Effector memory CD4-positive, alpha-beta T cell (primary cell): ENCODE measurements around the gene ZNF747.
A peak's percentile ranks its signal among the peaks of the same experiment; 100 is the strongest.

Experiments
- DNase-seq, 3 donors: peaks; one replicate each; pipeline ENCODE4 v3.0.0-alpha.2; 2020
- H3K27ac ChIP-seq: 2 replicates; pipeline ENCODE4 v1.7.0; 2013; ENCODE audit warnings: mild to moderate bottlenecking, low read length, moderate library complexity; ENCODE audit not compliant: insufficient read depth, poor library complexity, severe bottlenecking
- H3K27me3 ChIP-seq: replicated peaks from 2 replicates; pipeline ENCODE4 v1.7.0; 2013; ENCODE audit warnings: mild to moderate bottlenecking, low read length; ENCODE audit not compliant: insufficient read depth, control insufficient read depth, poor library complexity, severe bottlenecking
- H3K36me3 ChIP-seq: 2 replicates; pipeline ENCODE4 v1.7.0; 2013; ENCODE audit warnings: mild to moderate bottlenecking, low read length, moderate library complexity; ENCODE audit not compliant: control insufficient read depth, insufficient read depth
- H3K4me1 ChIP-seq: 2 replicates; pipeline ENCODE4 v1.7.0; 2013; ENCODE audit warnings: low read length, mild to moderate bottlenecking; ENCODE audit not compliant: control insufficient read depth, insufficient read depth, poor library complexity, severe bottlenecking
- H3K4me3 ChIP-seq: 2 replicates; pipeline ENCODE4 v1.7.0; 2013; ENCODE audit warnings: low read length, low read depth, mild to moderate bottlenecking; ENCODE audit not compliant: insufficient read depth, poor library complexity, severe bottlenecking
- H3K9me3 ChIP-seq: 2 replicates; pipeline ENCODE4 v1.7.0; 2013; ENCODE audit warnings: mild to moderate bottlenecking, low read length, moderate library complexity; ENCODE audit not compliant: control insufficient read depth

Gene ZNF747

DNA sequence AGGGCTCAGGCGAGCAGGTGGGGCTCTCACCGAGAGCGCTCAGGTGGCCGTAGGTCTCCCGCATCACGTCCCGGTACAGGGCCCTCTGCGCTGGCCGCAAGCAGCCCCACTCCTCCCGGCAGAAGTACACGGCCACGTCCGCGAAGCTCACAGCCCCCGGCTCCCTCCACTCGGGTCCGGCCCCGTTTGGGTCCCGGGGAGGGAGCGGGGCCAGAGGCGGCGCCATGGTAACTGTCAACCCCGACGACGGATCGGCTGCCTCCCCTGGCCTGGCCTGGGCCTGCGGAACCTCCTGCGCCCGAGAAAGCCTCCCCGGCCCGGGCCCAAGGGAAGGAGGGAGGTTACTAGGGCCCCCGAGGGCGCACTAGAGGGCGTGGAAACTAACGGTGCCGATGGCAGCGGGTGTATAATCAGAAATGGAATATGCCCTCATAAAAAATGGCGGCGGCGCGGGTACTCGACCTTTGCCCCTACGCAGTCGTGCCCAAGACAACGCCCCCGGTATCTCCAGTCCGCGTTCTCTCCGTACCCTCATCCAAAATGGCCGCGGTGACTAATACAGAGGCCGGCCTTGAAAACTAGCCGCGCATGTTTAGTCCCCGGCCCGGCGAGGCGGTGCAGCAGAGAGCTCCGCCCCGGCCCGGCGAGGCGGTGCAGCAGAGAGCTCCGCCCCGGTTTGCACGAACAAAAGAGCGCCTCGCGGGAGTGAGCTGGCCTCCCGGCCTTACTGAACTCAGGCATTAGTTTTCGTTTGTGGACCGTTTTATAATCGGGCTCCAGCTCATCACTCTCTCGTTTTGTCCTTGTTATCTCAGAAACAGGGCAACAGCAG lies 23.5 kb upstream of the ZNF747 start, which contains the start of gene ZNF764:
Gene ZNF764 (minus strand): TSS at position 418 of the 832 bp plus-strand sequence. CDS start 192 bp downstream, at position 226.
- Histone ChIP-seq H3K9me3 (no peaks in the 10 kb centered on the region), H3K27me3 (no peaks in the 10 kb centered on the region), H3K27ac (peak within 1 kb of the TSS; percentile 96), H3K36me3 (peaks cover 24% of the 10 kb centered on the region), H3K4me3 (peak within 1 kb of the TSS; percentile 67), H3K4me1 (peaks cover 14% of the 10 kb centered on the region)
- DNase-seq: peak; percentile 94 to 96 (median 96)

DNA sequence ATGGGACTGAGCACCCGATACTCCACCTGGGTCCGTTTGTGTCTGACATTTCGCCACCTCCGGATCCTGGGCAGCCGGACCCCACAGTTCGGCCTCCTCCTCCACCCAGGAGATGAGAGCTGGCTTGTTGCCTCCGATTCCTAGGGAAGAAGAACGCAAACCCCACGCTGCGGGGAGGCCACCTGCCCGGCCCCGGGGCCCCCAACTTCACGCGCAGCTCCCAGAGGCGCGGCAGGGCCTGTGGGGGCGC lies 23.0 kb upstream of the ZNF747 start:
- H3K36me3 ChIP-seq: peaks cover 24% of the 10 kb centered on the region
- no peaks in the 10 kb centered on the region for H3K9me3 ChIP-seq
- H3K4me3 ChIP-seq: peak overlapping the region; percentile 67
- no peak for DNase-seq
- H3K27ac ChIP-seq: peak overlapping the region; percentile 96
- peaks cover 19% of the 10 kb centered on the region for H3K4me1 ChIP-seq
- H3K27me3 ChIP-seq: no peaks in the 10 kb centered on the region

DNA sequence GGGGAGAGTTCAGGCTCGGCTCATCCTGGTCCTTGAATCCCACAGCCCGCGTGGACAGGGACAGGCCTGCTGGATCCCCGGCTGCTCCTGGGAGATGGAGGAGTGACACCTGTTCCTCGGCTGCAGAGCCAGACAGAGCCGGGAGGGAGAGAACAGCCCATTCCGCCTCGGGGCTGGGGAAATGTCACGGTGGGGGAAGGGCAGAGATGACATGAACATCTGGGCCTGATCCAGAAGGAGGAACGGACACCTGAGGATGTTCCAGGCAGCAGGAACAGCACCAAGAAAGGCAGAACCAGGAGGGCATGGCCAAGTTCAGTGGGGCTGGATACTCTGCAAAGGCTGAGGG lies 21.4 kb upstream of the ZNF747 start:
- Histone ChIP-seq H3K9me3 (no peaks in the 10 kb centered on the region), H3K27me3 (no peaks in the 10 kb centered on the region), H3K4me1 (peaks cover 25% of the 10 kb centered on the region), H3K36me3 (peaks cover 24% of the 10 kb centered on the region), H3K27ac (no peak overlapping the region), H3K4me3 (no peak overlapping the region)
- no peak for DNase-seq

DNA sequence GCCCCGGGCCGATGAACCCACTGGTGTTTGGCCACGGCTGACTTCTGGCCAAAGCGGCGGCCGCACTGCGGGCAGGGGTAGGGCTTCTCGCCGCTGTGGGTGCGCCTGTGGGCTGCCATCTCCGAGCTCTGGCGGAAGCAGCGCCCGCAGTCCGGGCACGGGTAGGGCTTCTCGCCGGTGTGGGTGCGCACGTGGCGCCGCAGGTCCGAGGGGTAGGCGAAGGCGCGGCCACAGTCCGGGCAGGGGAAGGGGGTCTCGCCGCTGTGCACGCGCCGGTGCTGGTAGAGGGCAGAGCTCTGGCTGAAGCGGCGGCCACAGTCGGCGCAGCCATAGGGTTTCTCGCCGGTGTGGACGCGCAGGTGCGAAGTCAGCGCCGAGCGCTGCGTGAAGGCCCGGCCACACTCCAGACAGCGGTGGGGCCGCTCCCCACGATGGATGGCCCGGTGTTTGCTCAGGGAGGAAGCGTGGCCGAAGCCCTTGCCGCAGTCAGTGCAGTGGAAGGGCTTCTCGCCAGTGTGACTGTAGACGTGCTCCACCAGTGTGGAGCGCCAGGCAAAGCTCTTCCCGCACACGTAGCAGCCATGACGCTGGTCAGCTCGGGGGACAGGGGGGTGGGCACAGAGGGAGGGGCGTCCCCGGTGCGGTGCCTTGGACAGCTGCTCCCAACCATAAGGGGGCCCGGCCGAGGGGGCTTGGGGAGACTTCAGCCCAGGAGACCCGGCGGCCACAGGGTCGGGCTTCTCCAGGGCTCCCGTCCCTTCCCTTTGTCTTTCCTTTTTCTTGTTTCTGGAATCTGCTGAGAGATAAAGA lies 20.9 kb upstream of the ZNF747 start:
- Histone ChIP-seq H3K27ac (no peak overlapping the region), H3K4me1 (peaks cover 27% of the 10 kb centered on the region), H3K4me3 (no peak overlapping the region), H3K9me3 (no peaks in the 10 kb centered on the region), H3K36me3 (peaks cover 24% of the 10 kb centered on the region), H3K27me3 (no peaks in the 10 kb centered on the region)
- DNase-seq: no peak

DNA sequence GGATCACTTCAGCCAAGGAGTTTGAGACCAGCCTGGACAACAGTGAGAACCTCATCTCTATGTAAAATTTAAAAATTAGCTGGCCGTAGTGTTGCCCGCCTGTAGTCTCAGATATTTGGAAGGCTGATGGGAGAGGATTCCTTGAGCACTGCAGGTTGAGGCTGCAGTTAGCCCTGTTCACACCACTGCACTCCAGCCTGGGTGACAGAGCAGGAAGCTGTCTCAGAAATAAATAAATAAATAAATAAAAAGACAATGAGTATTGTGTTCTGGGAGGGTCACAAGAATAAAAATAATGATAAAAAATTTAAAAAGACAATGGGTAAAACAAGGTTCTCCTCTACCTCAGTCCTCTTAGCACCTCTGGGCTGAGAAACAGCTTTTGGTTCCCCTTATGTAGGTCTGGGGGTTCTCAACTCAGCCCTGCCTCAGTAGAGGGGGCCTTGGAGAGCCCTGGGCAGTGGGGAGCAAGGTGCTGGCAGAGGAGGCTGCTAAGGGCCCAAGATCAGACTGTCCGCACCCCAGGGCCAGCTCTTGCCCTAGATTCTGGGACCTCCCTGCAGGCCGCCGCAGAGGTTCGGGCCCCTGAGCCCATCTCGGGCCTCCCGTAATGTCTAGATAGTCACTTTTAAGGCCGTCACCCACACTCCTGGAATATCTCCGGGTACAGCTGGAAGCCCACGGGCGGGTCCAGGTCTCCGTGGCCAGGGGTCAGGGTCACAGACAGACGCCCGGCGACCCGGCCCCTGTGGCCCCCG lies 20.1 kb upstream of the ZNF747 start:
- Histone ChIP-seq H3K36me3 (peaks cover 24% of the 10 kb centered on the region), H3K4me3 (no peak overlapping the region), H3K27me3 (no peaks in the 10 kb centered on the region), H3K9me3 (no peaks in the 10 kb centered on the region), H3K4me1 (peaks cover 27% of the 10 kb centered on the region), H3K27ac (no peak overlapping the region)
- no peak for DNase-seq

DNA sequence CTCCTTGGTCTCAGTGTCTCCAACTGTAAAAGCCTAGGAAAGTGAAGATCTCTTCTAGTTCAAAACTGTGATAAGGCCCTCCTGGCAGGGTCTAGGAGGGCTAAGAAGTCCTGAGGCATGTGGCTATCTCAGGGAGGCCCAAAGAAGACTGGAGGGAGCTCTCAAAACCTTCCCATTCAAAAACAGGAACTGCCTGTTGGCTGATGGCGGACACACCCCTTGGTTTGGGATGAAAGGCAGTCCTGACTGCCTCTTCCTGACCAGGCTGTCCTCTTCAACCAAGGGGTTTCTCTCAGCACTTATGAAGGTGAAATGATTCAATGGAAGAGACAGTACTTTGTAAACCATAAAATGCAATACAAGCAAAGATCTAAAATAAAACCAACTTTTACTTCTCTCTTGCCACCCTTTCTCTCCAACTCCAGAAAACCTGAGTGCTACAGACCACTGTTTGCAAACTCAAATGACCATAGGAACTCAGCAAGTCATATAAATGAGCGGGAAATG lies 18.8 kb upstream of the ZNF747 start:
- Histone ChIP-seq H3K27me3 (no peaks in the 10 kb centered on the region), H3K36me3 (peaks cover 24% of the 10 kb centered on the region), H3K4me1 (peaks cover 27% of the 10 kb centered on the region), H3K27ac (peak overlapping the region; percentile 53), H3K4me3 (no peak overlapping the region), H3K9me3 (no peaks in the 10 kb centered on the region)
- DNase-seq: no peak

DNA sequence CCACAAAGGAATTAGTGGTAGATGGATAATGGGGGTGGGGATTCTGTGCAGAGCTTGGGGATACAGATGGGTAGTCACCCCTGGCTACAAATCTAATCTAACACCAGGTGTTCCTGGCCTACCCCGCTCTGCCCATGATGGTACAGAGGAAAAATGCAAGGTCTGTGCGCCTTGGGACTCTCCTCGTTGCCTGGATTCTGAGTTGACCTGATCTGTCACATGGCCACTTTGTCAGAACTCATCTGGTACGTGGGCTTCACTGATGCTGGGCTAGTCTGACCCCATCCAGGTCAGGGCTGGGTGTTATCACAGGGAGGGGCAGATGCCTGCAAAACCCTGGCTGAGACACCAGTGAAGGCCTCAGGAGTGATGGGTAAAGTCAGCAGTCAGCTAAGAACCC lies 18.3 kb upstream of the ZNF747 start:
- DNase-seq: no peak
- H3K27ac ChIP-seq: peak overlapping the region; percentile 53
- no peak overlapping the region for H3K4me3 ChIP-seq
- peaks cover 24% of the 10 kb centered on the region for H3K36me3 ChIP-seq
- no peaks in the 10 kb centered on the region for H3K27me3 ChIP-seq
- peaks cover 27% of the 10 kb centered on the region for H3K4me1 ChIP-seq
- H3K9me3 ChIP-seq: no peaks in the 10 kb centered on the region

DNA sequence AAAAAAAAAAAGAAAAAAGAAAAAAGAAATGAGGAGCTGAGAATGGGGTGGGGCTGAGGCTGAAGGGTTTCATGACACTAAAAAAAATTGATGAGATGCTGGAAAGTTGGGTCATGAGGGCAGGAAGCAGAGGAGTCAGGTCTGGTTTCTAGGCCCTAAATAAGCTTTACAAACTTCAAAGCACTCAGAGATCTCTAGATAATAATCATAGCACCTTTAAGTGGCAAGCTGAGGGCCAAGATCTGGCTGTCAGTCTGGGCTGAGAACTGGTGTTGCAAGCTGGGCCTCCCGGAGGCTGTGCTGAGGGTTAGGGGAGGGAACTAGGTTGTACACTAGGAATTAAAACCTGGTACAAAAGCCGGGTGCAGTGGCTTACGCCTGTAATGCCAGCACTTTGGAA lies 17.1 kb upstream of the ZNF747 start:
- peak; percentile 68 to 74 (median 73) for DNase-seq
- H3K27ac ChIP-seq: peak overlapping the region; percentile 69

DNA sequence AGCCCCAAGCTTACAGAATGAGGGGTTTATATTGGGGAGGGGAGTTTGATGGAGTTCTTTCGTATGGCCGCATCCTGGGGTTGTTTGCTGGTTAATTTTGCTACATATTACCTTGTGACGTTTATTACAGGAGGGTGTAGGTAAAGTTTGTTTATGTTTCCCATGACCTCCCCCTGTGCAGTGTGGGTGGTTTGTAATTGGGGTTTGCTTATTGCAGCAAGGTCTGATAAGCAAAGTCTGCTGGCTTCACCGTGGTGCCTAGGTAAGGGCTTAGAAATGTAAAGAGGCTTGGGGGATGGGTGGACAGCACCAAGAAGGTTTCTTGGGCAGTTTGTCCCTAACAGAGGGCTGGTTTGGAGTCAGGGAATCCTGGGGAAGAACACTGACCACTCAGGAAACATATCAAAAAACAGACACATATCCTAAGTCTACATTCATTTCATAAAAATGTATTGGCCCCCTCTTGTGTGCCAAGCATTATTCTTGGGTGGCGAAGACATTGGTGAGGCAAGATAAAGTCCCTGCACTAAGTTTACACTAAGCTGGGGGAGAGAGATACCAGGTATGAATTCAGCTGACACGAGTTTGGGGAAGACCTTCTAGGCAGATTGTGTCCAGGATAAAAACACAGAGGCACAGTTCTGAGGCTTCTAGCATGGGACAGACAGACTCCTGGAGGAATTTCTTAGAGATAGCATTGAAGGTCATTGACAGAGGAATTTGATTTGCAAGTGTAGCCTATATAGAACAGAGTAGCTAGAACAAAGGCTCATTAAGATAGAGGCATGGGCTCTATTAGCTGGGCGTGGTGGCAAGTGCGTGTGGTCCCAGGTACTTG lies 14.0 kb upstream of the ZNF747 start:
- H3K36me3 ChIP-seq: no peaks in the 10 kb centered on the region
- H3K4me1 ChIP-seq: peaks cover 23% of the 10 kb centered on the region
- H3K27me3 ChIP-seq: no peaks in the 10 kb centered on the region
- DNase-seq: no peak
- H3K9me3 ChIP-seq: no peaks in the 10 kb centered on the region
- no peak overlapping the region for H3K27ac ChIP-seq
- no peak overlapping the region for H3K4me3 ChIP-seq

More for the DNA sequence above, 17.1 kb upstream of the ZNF747 start:
- Histone ChIP-seq H3K27me3 (no peaks in the 10 kb centered on the region), H3K9me3 (no peaks in the 10 kb centered on the region), H3K36me3 (peaks cover 24% of the 10 kb centered on the region), H3K4me3 (peak overlapping the region; percentile 10), H3K4me1 (peaks cover 25% of the 10 kb centered on the region)
